ENCODE results near the gene AKAP1.

- no peak for TF ChIP-seq CTCF (IDR thresholded peaks at IDR 0.05)
- no peak for TF ChIP-seq EP300 (IDR thresholded peaks at IDR 0.05)
Observed at GRCh38 chr17:57135026-57135788, 50.2 kb downstream of the AKAP1 start.

Measured in ovary (tissue), 3 donors.